HEK293 (cell line): ENCODE results near the gene ACSL5.

ENCODE experiments used
- BCL11B ChIP-seq: fragments of 450-650 bp; formaldehyde crosslinking; IDR thresholded peaks from 2 replicates; pipeline ENCODE4 v1.5.1; 2016; ENCODE audit warnings: low read depth, missing biosample characterization, missing genetic modification characterization
- ELK4 ChIP-seq: IDR thresholded peaks from 2 replicates; pipeline ENCODE4 v1.6.1; 2011; ENCODE audit warnings: mild to moderate bottlenecking, low read depth, low read length, borderline replicate concordance
- GLIS1 ChIP-seq: fragments of 450-650 bp; formaldehyde crosslinking; IDR thresholded peaks from 2 replicates; pipeline ENCODE4 v1.5.1; 2016; ENCODE audit warnings: missing biosample characterization, missing genetic modification characterization
- MEIS1 ChIP-seq: sonication (generic); formaldehyde crosslinking; IDR thresholded peaks from 2 replicates; pipeline ENCODE4 v1.8.1; 2022; ENCODE audit warnings: missing genetic modification reagents, mild to moderate bottlenecking, borderline replicate concordance
- OSR2 ChIP-seq: fragments of 450-650 bp; formaldehyde crosslinking; IDR thresholded peaks from 2 replicates; pipeline ENCODE4 v1.5.1; 2016; ENCODE audit warnings: missing biosample characterization, missing genetic modification characterization
- PBX3 ChIP-seq: sonication (generic); formaldehyde crosslinking; IDR thresholded peaks from 2 replicates; pipeline ENCODE4 v1.8.1; 2022; ENCODE audit warnings: mild to moderate bottlenecking, moderate library complexity, missing genetic modification reagents
- RBAK ChIP-seq: fragments of 450-650 bp; formaldehyde crosslinking; IDR thresholded peaks from 2 replicates; pipeline ENCODE4 v1.5.1; 2016; ENCODE audit warnings: missing biosample characterization, missing genetic modification characterization
- TCF7L2 ChIP-seq: IDR thresholded peaks from 2 replicates; pipeline ENCODE4 v1.6.1; 2011; ENCODE audit warnings: low read depth, mild to moderate bottlenecking, inconsistent platforms, low read length, moderate library complexity, borderline replicate concordance
- TRIM28 ChIP-seq: IDR thresholded peaks from 2 replicates; pipeline ENCODE4 v1.6.1; 2011; ENCODE audit warnings: low read length, control low read depth, borderline replicate concordance
- WT1 ChIP-seq: fragments of 450-650 bp; formaldehyde crosslinking; IDR thresholded peaks from 2 replicates; pipeline ENCODE4 v1.5.1; 2016; ENCODE audit warnings: missing biosample characterization, missing genetic modification characterization
- YY1 ChIP-seq: fragments of 450-650 bp; formaldehyde crosslinking; IDR thresholded peaks from 2 replicates; pipeline ENCODE4 v1.5.1; 2018; ENCODE audit warnings: missing biosample characterization, missing genetic modification characterization
- ZBTB49 ChIP-seq: fragments of 450-650 bp; formaldehyde crosslinking; IDR thresholded peaks from 2 replicates; pipeline ENCODE4 v1.5.1; 2016; ENCODE audit warnings: missing biosample characterization, missing genetic modification characterization, low read depth
- ZFP69B ChIP-seq: fragments of 450-650 bp; formaldehyde crosslinking; IDR thresholded peaks from 2 replicates; pipeline ENCODE4 v1.5.1; 2016; ENCODE audit warnings: missing biosample characterization, missing genetic modification characterization
- ZNF140 ChIP-seq: fragments of 450-650 bp; formaldehyde crosslinking; IDR thresholded peaks from 2 replicates; pipeline ENCODE4 v1.5.1; 2016; ENCODE audit warnings: missing biosample characterization, missing genetic modification characterization
- ZNF146 ChIP-seq: fragments of 450-650 bp; formaldehyde crosslinking; IDR thresholded peaks from 2 replicates; pipeline ENCODE4 v1.5.1; 2016; ENCODE audit warnings: missing biosample characterization, missing genetic modification characterization
- ZNF18 ChIP-seq: fragments of 450-650 bp; formaldehyde crosslinking; IDR thresholded peaks from 2 replicates; pipeline ENCODE4 v1.5.1; 2016; ENCODE audit warnings: missing biosample characterization, missing genetic modification characterization
- ZNF223 ChIP-seq: fragments of 450-650 bp; formaldehyde crosslinking; IDR thresholded peaks from 2 replicates; pipeline ENCODE4 v1.5.1; 2016; ENCODE audit warnings: missing biosample characterization, missing genetic modification characterization
- ZNF274 ChIP-seq, 2 experiments: fragments of 200-500 bp in 1 of 2; fragments of 450-650 bp in 1 of 2; sonication (Bioruptor generic) in 1 of 2; formaldehyde crosslinking in 1 of 2; IDR thresholded peaks; 2 replicates each; pipeline versions ENCODE4 v1.5.1 to v1.6.1; 2014 to 2016; ENCODE audit warnings: borderline replicate concordance in 1 of 2, inconsistent platforms in 1 of 2, low read length in 1 of 2, missing biosample characterization in 1 of 2, missing genetic modification characterization in 1 of 2
- ZNF324 ChIP-seq: fragments of 450-650 bp; formaldehyde crosslinking; IDR thresholded peaks from 2 replicates; pipeline ENCODE4 v1.5.1; 2016; ENCODE audit warnings: missing biosample characterization, missing genetic modification characterization
- ZNF473 ChIP-seq: fragments of 450-650 bp; formaldehyde crosslinking; IDR thresholded peaks from 2 replicates; pipeline ENCODE4 v1.5.1; 2017; ENCODE audit warnings: missing biosample characterization, missing genetic modification characterization
- ZNF555 ChIP-seq: fragments of 450-650 bp; formaldehyde crosslinking; conservative IDR thresholded peaks from 2 replicates; pipeline ENCODE4 v1.5.1; 2017; ENCODE audit warnings: missing biosample characterization, mild to moderate bottlenecking, missing genetic modification characterization, inconsistent platforms
- ZNF571 ChIP-seq: fragments of 450-650 bp; formaldehyde crosslinking; IDR thresholded peaks from 2 replicates; pipeline ENCODE4 v1.5.0; 2017; ENCODE audit warnings: missing biosample characterization, missing genetic modification characterization
- ZNF777 ChIP-seq: fragments of 450-650 bp; formaldehyde crosslinking; IDR thresholded peaks from 2 replicates; pipeline ENCODE4 v1.5.1; 2017; ENCODE audit warnings: missing biosample characterization, missing genetic modification characterization, borderline replicate concordance
- ZSCAN23 ChIP-seq: fragments of 450-650 bp; formaldehyde crosslinking; IDR thresholded peaks from 2 replicates; pipeline ENCODE4 v1.5.1; 2016; ENCODE audit warnings: missing biosample characterization, missing genetic modification characterization
- ZSCAN30 ChIP-seq: fragments of 450-650 bp; IDR thresholded peaks from 2 replicates; pipeline ENCODE4 v1.5.1; 2018; ENCODE audit warnings: missing biosample characterization, mild to moderate bottlenecking, missing genetic modification characterization, moderate library complexity
- TF ChIP-seq, protein P1 (sequence below): fragments of 450-650 bp; formaldehyde crosslinking; IDR thresholded peaks from 2 replicates; pipeline ENCODE4 v1.5.1; 2016; ENCODE audit warnings: missing biosample characterization, missing genetic modification characterization
- TF ChIP-seq, protein P2 (sequence below): fragments of 450-650 bp; formaldehyde crosslinking; conservative IDR thresholded peaks from 2 replicates; pipeline ENCODE4 v1.5.1; 2016; ENCODE audit warnings: low read depth, missing biosample characterization, missing genetic modification characterization

Gene ACSL5

DNA sequence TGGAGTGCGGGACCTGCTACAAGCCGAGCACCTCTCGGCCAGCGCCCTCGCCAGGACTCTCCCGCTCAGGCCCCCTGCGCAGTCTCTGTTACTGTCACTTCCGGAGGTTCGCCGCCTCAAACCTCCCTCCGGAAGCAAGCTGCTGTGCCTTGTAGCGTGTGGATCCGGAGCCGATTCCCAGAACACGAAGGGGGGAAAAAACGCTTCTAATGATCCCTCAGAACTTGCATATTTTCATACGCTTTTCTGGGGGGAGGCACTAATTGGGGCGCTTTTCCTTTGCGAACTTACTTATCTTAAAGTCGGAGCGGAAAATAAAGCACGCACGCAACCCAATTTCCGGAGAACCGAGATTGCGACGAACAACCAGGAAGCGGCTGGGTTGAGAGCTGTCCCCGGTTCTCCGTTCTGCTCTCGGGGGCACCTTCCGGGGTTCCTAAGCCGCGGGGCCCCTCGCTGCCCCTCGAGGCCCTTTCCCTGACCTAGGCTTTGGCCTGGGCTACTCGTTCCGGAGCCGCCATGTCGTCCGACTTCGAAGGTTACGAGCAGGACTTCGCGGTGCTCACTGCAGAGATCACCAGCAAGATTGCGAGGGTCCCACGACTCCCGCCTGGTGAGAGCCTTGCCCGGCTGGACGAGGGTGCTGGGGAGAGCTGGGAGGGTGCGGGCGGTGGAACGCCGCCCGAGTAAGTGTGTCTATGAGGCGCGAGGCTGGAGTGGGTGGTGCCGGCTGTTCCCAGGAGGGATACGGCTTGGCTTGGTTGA, 73.1 kb downstream of the ACSL5 start, which contains the start of the genes VTI1A and ZDHHC6 (continued):
- peak; percentile 80; the same call in 1 of the 2 replicates for TF ChIP-seq ELK4
- TF ChIP-seq YY1 = peak; percentile 82
- 0 out of 2 replicates have a peak, but pooled peaks have one; percentile 31 for TF ChIP-seq ZNF146
- TF ChIP-seq ZNF18 (tag by site-specific recombination) = no peak
- TF ChIP-seq ZNF777 (tag by site-specific recombination) = no peak
- no peak for TF ChIP-seq RBAK (tag by site-specific recombination)
- no peak for TF ChIP-seq ZNF473
- TF ChIP-seq ZFP69B (tag by site-specific recombination) = peak; percentile 79
- no peak for TF ChIP-seq MEIS1 (CRISPR knock-in tag)
- no peak for TF ChIP-seq BCL11B
- no peak for TF ChIP-seq ZNF223 (tag by site-specific recombination)
- TF ChIP-seq ZNF140 (tag by site-specific recombination) = no peak
- 0 out of 2 replicates have a peak, but pooled peaks have one; percentile 57 for TF ChIP-seq ZSCAN23
- TF ChIP-seq TRIM28 = peak; percentile 88
- no peak for TF ChIP-seq ZNF274 (IDR thresholded peaks at IDR 0.05; ENCODE audit: low read length)
- TF ChIP-seq ZNF274 (tag by site-specific recombination; IDR thresholded peaks at IDR 0.05; ENCODE audit: borderline replicate concordance) = no peak
- TF ChIP-seq ZNF571 (tag by site-specific recombination) = no peak
- TF ChIP-seq TCF7L2 = no peak
- TF ChIP-seq WT1 (tag by site-specific recombination) = no peak
- TF ChIP-seq ZNF324 = peak; percentile 95
- TF ChIP-seq, protein P1, sequence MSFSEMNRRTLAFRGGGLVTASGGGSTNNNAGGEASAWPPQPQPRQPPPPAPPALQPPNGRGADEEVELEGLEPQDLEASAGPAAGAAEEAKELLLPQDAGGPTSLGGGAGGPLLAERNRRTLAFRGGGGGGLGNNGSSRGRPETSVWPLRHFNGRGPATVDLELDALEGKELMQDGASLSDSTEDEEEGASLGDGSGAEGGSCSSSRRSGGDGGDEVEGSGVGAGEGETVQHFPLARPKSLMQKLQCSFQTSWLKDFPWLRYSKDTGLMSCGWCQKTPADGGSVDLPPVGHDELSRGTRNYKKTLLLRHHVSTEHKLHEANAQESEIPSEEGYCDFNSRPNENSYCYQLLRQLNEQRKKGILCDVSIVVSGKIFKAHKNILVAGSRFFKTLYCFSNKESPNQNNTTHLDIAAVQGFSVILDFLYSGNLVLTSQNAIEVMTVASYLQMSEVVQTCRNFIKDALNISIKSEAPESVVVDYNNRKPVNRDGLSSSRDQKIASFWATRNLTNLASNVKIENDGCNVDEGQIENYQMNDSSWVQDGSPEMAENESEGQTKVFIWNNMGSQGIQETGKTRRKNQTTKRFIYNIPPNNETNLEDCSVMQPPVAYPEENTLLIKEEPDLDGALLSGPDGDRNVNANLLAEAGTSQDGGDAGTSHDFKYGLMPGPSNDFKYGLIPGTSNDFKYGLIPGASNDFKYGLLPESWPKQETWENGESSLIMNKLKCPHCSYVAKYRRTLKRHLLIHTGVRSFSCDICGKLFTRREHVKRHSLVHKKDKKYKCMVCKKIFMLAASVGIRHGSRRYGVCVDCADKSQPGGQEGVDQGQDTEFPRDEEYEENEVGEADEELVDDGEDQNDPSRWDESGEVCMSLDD (tag by site-specific recombination) = peak; percentile 67
- TF ChIP-seq, protein P2, sequence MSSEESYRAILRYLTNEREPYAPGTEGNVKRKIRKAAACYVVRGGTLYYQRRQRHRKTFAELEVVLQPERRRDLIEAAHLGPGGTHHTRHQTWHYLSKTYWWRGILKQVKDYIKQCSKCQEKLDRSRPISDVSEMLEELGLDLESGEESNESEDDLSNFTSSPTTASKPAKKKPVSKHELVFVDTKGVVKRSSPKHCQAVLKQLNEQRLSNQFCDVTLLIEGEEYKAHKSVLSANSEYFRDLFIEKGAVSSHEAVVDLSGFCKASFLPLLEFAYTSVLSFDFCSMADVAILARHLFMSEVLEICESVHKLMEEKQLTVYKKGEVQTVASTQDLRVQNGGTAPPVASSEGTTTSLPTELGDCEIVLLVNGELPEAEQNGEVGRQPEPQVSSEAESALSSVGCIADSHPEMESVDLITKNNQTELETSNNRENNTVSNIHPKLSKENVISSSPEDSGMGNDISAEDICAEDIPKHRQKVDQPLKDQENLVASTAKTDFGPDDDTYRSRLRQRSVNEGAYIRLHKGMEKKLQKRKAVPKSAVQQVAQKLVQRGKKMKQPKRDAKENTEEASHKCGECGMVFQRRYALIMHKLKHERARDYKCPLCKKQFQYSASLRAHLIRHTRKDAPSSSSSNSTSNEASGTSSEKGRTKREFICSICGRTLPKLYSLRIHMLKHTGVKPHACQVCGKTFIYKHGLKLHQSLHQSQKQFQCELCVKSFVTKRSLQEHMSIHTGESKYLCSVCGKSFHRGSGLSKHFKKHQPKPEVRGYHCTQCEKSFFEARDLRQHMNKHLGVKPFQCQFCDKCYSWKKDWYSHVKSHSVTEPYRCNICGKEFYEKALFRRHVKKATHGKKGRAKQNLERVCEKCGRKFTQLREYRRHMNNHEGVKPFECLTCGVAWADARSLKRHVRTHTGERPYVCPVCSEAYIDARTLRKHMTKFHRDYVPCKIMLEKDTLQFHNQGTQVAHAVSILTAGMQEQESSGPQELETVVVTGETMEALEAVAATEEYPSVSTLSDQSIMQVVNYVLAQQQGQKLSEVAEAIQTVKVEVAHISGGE (tag by site-specific recombination) = peak; percentile 100
- peak; percentile 33; the same call in 1 of the 2 replicates for TF ChIP-seq PBX3
- no peak for TF ChIP-seq ZBTB49 (tag by site-specific recombination)
- TF ChIP-seq ZNF555 = no peak
- TF ChIP-seq ZSCAN30 (tag by site-specific recombination) = no peak
- TF ChIP-seq GLIS1 = peak; percentile 89
- TF ChIP-seq OSR2 (tag by site-specific recombination) = peak; percentile 40; the same call in 1 of the 2 replicates
